Sigmoid colon (tissue), 3 donors: ENCODE results near the gene RPSA.
"Not testable (repeated sequence)": the region's sequence is repeated elsewhere in the genome, so short reads cannot be mapped to it uniquely, and the experiment has no call there.

Source experiments
- CTCF ChIP-seq, 4 experiments: fragments of 450-650 bp in 3 of 4; fragments of 200-600 bp in 1 of 4; IDR thresholded peaks; one replicate each; pipeline ENCODE4 v1.5.1; 2016 to 2019; ENCODE audit warnings: antibody characterized with exemption in 4 of 4, mild to moderate bottlenecking in 3 of 4, moderate library complexity in 2 of 4
- POLR2A ChIP-seq, 2 donors: fragments of 450-650 bp; IDR thresholded peaks; one replicate each; pipeline ENCODE4 v1.6.1; 2016; ENCODE audit warnings: antibody characterized with exemption in 2 of 2, mild to moderate bottlenecking in 2 of 2, moderate library complexity in 2 of 2

DNA sequence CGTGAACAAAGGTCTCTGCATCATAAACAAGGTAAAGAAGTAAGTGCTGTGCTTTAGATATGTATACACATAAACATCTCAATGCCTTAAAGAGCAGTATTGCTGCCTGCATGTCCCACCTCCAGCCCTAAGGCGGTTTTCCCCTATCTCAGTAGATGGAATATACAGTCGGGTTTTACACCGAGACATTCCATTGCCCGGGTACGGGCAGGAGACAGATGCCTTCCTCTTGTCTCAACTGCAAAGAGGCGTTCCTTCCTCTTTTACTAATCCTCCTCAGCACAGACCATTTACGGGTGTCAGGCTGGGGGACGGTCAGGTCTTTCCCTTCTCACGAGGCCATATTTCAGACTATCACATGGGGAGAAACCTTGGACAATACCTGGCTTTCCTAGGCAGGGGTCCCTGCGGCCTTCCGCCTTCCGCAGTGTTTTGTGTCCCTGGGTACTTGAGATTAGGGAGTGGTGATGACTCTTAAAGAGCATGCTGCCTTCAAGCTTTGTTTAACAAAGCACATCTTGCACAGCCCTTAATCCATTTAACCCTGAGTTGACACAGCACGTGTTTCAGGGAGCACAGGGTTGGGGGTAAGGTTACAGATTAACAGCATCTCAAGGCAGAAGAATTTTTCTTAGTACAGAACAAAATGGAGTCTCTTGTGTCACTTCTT is 12.2 kb downstream of the RPSA start:
- not testable (repeated sequence) for TF ChIP-seq CTCF, POLR2A (IDR thresholded peaks at IDR 0.05)
